ENCODE measurements around the gene CDKAL1. TPM values are rescaled to one million over a fixed set of nuclear protein-coding genes. Genes with fewer than 3 reads are reported as not detected.

Gene CDKAL1
- total and polyA plus RNA-seq, 10 of the 15 experiments (the other 5 are each of a cell fraction or from before 2014, with no cell fraction given), result 10.7 to 26.9 (median 17.3) TPM

DNA sequence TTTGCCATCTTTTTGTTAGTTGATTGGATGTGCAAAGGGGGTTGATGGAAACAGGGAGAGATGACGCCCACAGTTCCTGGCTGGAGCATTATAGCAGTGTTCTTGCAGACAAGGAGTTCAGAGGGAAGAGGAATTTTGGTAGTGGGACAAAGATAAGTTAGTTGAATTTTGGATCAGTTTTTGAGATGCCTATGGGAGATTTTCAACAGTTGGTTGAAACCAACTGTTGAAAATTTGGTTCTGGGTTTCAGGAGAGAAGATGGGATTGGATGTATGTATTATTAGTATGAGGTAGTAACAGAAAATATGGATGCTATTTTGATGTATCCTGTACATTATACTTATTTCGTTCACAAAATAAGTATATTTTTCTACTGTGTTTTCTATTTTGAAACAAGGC is 274.2 kb downstream of the CDKAL1 start (continued):
- no peak for TF ChIP-seq SIN3A (IDR thresholded peaks at IDR 0.05; ENCODE audit: low read depth, low read length)

DNA sequence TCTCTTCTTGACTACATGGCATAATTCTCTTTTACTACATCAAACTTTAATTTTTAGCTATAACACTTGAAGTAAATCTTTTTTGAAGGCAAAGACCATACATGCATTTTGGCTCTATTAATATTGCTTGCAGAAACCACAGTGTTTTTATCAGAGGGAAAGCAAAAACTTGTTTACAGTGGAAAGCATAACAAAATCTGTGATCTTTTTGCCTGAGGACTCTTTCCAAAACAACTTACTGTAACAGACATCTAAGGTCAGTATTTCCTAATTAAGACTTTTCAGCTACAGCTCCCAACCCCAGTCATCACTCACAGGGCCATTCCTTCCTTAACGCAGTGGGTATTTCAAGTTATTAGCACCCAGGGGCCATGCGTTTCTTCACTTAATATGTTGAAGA is 274.7 kb downstream of the CDKAL1 start:
- no peak for TF ChIP-seq RFX5 (IDR thresholded peaks at IDR 0.05; ENCODE audit: low read depth, low read length)
- TF ChIP-seq ATF7 (IDR thresholded peaks at IDR 0.05; ENCODE audit: low read depth), result no peak
- no peak for TF ChIP-seq TCF7 (IDR thresholded peaks at IDR 0.05; ENCODE audit: borderline replicate concordance)
- TF ChIP-seq, protein P1, sequence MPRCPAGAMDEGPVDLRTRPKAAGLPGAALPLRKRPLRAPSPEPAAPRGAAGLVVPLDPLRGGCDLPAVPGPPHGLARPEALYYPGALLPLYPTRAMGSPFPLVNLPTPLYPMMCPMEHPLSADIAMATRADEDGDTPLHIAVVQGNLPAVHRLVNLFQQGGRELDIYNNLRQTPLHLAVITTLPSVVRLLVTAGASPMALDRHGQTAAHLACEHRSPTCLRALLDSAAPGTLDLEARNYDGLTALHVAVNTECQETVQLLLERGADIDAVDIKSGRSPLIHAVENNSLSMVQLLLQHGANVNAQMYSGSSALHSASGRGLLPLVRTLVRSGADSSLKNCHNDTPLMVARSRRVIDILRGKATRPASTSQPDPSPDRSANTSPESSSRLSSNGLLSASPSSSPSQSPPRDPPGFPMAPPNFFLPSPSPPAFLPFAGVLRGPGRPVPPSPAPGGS (IDR thresholded peaks at IDR 0.05; ENCODE audit: borderline replicate concordance, insufficient read depth, low read depth, low read length, poor library complexity, severe bottlenecking), result no peak
- TF ChIP-seq CREM (IDR thresholded peaks at IDR 0.05; ENCODE audit: low read depth), result no peak
- Histone ChIP-seq H2AFZ (ENCODE audit: control insufficient read depth, low read depth, low read length) (no peak overlapping the region), H3K4me2 (ENCODE audit: control insufficient read depth, insufficient read depth) (no peak overlapping the region), H3K79me2 (ENCODE audit: control insufficient read depth, insufficient read depth, low read length) (no peaks in the 10 kb centered on the region), H3K27me3 (replicated peaks in 1 of 2; ENCODE audit: control insufficient read depth in 2 of 2, insufficient read depth in 2 of 2, low read length in 1 of 2) (no peaks in the 10 kb centered on the region), H3K4me3 (no peak overlapping the region), H4K20me1 (ENCODE audit: control insufficient read depth, insufficient read depth) (no peaks in the 10 kb centered on the region), H3K27ac (ENCODE audit: control insufficient read depth, insufficient read depth) (no peak overlapping the region), H3K9me3 (replicated peaks; ENCODE audit: control insufficient read depth, insufficient read depth, low read length) (peaks cover 1% of the 10 kb centered on the region), H3K36me3 (ENCODE audit: control insufficient read depth in 2 of 2, insufficient read depth in 2 of 2, low read length in 1 of 2) (no peaks in the 10 kb centered on the region), H3K9ac (ENCODE audit: control insufficient read depth, insufficient read depth, low read length) (no peak overlapping the region), H3K4me1 (ENCODE audit: control insufficient read depth, insufficient read depth, low read length) (no peaks in the 10 kb centered on the region; the same call in 1 of the 2 replicates)
- no TSS peak for BruUV-seq (replicated peaks)
- 100% methylated on average over 2 of the region's 2 CpGs for WGBS (ENCODE audit: insufficient coverage, insufficient replicate concordance, low lambda C conversion rate, missing lambda C conversion rate)
- in situ Hi-C loops (cut with MboI), result no loop called here
- intact Hi-C loops (cut with micrococcal nuclease; ENCODE audit: unreplicated experiment), result no loop called here
- DNase-seq (ENCODE audit: low read depth, low spot score) (no peak), ATAC-seq (no peak), FAIRE-seq (no peak)
- ChIA-PET CTCF (interaction anchor here (0.6 kb wide), 1 partner anchor 900 kb away, joined by 3 read pairs; no protein-coding TSS in a partner anchor), SMC1A (ENCODE audit: uncharacterized antibody, unreplicated experiment) (interaction anchor here (0.6 to 1.4 kb wide), 2 partner anchors 13 to 18 kb away, joined by 3 to 4 read pairs; no protein-coding TSS in a partner anchor), POLR2A (no interaction called here), RAD21 (ENCODE audit: unreplicated experiment) (no interaction called here)
